Glutamatergic neuron (in vitro differentiated cells): ENCODE data around the gene REV3L. TPM values are rescaled to one million over a fixed set of nuclear protein-coding genes. Genes with fewer than 3 reads are reported as not detected.
"Not testable (repeated sequence)": the region's sequence is repeated elsewhere in the genome, so short reads cannot be mapped to it uniquely, and the experiment has no call there.

ENCODE experiments used
- DNase-seq: peaks from one replicate; pipeline ENCODE4 v3.0.0; 2022
- H3K27ac Mint-ChIP-seq: one replicate; pipeline ENCODE4 v1.8.0; 2020; ENCODE audit warnings: mild to moderate bottlenecking, mixed read lengths, inconsistent platforms; ENCODE audit not compliant: unreplicated experiment
- H3K27me3 Mint-ChIP-seq: one replicate; pipeline ENCODE4 v1.8.0; 2020; ENCODE audit warnings: mild to moderate bottlenecking, moderate library complexity, mixed read lengths, inconsistent platforms; ENCODE audit not compliant: unreplicated experiment
- H3K36me3 Mint-ChIP-seq: one replicate; pipeline ENCODE4 v1.8.0; 2020; ENCODE audit warnings: mild to moderate bottlenecking, mixed read lengths, inconsistent platforms; ENCODE audit not compliant: unreplicated experiment
- H3K4me1 Mint-ChIP-seq: one replicate; pipeline ENCODE4 v1.8.0; 2020; ENCODE audit warnings: mild to moderate bottlenecking, low read depth, mixed read lengths, inconsistent platforms; ENCODE audit not compliant: unreplicated experiment
- H3K4me3 Mint-ChIP-seq: one replicate; pipeline ENCODE4 v1.8.0; 2020; ENCODE audit warnings: mild to moderate bottlenecking, mixed read lengths, inconsistent platforms; ENCODE audit not compliant: unreplicated experiment
- H3K9me3 Mint-ChIP-seq: one replicate; pipeline ENCODE4 v1.8.0; 2020; ENCODE audit warnings: mild to moderate bottlenecking, moderate library complexity, mixed read lengths, inconsistent platforms; ENCODE audit not compliant: unreplicated experiment
- total RNA-seq: library from RNA; stranded (reverse); fragmentation: NEBNext Ultra II Directional; extraction: Animal tissue kit (Norgen Biotek cat#: 25700); gene quantifications from one replicate; pipeline ENCODE4 v1.2.1, GENCODE V29; 2021; ENCODE audit not compliant: unreplicated experiment
- TF ChIP-seq, protein P1 (sequence below): fragments of 200-600 bp; sonication (generic); IDR thresholded peaks from one replicate; pipeline ENCODE4 v1.5.0; 2021; ENCODE audit not compliant: partially characterized antibody, unreplicated experiment

Gene REV3L
- total RNA-seq, 1 donor from 2014 or later: 33.3 TPM

DNA sequence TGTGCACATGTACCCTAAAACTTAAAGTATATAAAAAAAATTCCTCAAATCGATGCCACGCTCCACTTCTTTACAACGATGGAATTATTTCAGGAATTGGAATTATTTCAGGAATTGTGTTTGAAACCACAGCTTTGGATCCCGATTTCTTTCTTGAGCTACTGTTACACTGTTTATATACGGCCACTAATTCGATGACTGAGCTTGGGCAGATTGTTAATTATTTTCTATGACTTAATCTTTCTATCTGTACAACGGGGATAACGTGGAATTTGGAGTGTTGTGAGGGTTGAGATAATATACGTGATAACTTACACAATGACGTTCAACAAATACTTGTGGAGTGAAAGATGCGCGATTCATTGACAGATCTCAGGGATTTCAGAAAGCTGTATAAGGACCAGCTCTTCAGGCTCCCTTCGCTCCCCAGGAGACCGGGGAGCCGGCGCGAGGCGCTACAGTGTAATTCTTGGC, 224.4 kb downstream of the REV3L start:
- DNase-seq: no peak
- H3K27ac Mint-ChIP-seq: peak overlapping the region; percentile 82
- H3K4me3 Mint-ChIP-seq: peak overlapping the region; percentile 69
- H3K36me3 Mint-ChIP-seq: no peaks in the 10 kb centered on the region
- H3K27me3 Mint-ChIP-seq: peaks cover 3% of the 10 kb centered on the region
- peaks cover 2% of the 10 kb centered on the region for H3K9me3 Mint-ChIP-seq
- TF ChIP-seq, protein P1, sequence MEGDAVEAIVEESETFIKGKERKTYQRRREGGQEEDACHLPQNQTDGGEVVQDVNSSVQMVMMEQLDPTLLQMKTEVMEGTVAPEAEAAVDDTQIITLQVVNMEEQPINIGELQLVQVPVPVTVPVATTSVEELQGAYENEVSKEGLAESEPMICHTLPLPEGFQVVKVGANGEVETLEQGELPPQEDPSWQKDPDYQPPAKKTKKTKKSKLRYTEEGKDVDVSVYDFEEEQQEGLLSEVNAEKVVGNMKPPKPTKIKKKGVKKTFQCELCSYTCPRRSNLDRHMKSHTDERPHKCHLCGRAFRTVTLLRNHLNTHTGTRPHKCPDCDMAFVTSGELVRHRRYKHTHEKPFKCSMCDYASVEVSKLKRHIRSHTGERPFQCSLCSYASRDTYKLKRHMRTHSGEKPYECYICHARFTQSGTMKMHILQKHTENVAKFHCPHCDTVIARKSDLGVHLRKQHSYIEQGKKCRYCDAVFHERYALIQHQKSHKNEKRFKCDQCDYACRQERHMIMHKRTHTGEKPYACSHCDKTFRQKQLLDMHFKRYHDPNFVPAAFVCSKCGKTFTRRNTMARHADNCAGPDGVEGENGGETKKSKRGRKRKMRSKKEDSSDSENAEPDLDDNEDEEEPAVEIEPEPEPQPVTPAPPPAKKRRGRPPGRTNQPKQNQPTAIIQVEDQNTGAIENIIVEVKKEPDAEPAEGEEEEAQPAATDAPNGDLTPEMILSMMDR: no peak
- peaks cover 20% of the 10 kb centered on the region for H3K4me1 Mint-ChIP-seq

DNA sequence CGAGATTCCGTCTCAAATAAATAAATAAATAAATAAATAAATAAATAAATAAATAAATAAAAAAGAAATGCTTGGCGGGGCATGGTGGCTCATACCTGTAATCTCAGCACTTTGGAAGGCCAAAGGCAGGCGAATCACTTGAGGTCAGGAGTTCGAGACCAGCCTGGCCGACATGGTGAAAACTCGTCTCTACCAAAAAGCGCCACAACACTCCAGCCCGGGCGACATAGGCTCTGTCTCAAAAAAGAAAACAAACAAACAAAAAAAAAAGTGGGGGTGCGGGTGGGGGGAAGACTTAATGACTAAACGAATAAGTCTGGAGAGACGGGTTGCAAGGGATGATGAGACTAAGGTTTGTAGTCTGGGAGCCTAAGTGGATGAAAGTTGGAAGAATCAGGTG, 225.0 kb downstream of the REV3L start:
- no peaks in the 10 kb centered on the region for H3K36me3 Mint-ChIP-seq
- H3K9me3 Mint-ChIP-seq: peaks cover 2% of the 10 kb centered on the region
- H3K4me3 Mint-ChIP-seq: peak overlapping the region; percentile 30
- H3K4me1 Mint-ChIP-seq: peaks cover 22% of the 10 kb centered on the region
- H3K27me3 Mint-ChIP-seq: peaks cover 3% of the 10 kb centered on the region
- TF ChIP-seq, protein P1: no peak
- H3K27ac Mint-ChIP-seq: no peak overlapping the region
- DNase-seq: no peak

- Mint-ChIP-seq H3K27me3 (peaks cover 3% of the 10 kb centered on the region), H3K4me1 (peaks cover 22% of the 10 kb centered on the region), H3K36me3 (no peaks in the 10 kb centered on the region), H3K9me3 (peaks cover 2% of the 10 kb centered on the region), H3K4me3 (no peak overlapping the region), H3K27ac (no peak overlapping the region)
- TF ChIP-seq, protein P1: no peak
- DNase-seq: no peak
Observed at GRCh38 chr6:111256646-111257045, 226.4 kb downstream of the REV3L start.

- not testable (repeated sequence) for H3K36me3 Mint-ChIP-seq, H3K9me3 Mint-ChIP-seq, H3K27ac Mint-ChIP-seq, H3K27me3 Mint-ChIP-seq, DNase-seq, H3K4me3 Mint-ChIP-seq
- H3K4me1 Mint-ChIP-seq: peaks cover 20% of the 10 kb centered on the region
Observed at GRCh38 chr6:111255838-111256237, 227.2 kb downstream of the REV3L start.

- H3K9me3 Mint-ChIP-seq: peaks cover 2% of the 10 kb centered on the region
- H3K4me3 Mint-ChIP-seq: peak overlapping the region; percentile 72
- TF ChIP-seq, protein P1: no peak
- H3K36me3 Mint-ChIP-seq: no peaks in the 10 kb centered on the region
- peaks cover 3% of the 10 kb centered on the region for H3K27me3 Mint-ChIP-seq
- H3K27ac Mint-ChIP-seq: peak overlapping the region; percentile 72
- no peak for DNase-seq
- H3K4me1 Mint-ChIP-seq: peaks cover 20% of the 10 kb centered on the region
Observed at GRCh38 chr6:111254779-111255166, 228.2 kb downstream of the REV3L start.
